Cardiac muscle cell (in vitro differentiated cells and primary cell): Measurements from ENCODE around the gene OR52E6. TPM values are rescaled to one million over a fixed set of nuclear protein-coding genes. Genes with fewer than 3 reads are reported as not detected.

Source experiments
- DNase-seq, 2 donors: peaks; one replicate each; pipeline versions ENCODE4 v3.0.0 to v3.0.0-alpha.2; 2010 to 2017; ENCODE audit warnings: low read depth in 1 of 2, low spot score in 1 of 2
- H3K27ac ChIP-seq: fragments of 200-600 bp; sonication (generic); 2 replicates; pipeline ENCODE4 v1.5.1; 2016
- H3K27me3 ChIP-seq: fragments of 200-600 bp; sonication (generic); 2 replicates; pipeline ENCODE4 v1.6.0; 2016; ENCODE audit warnings: control low read depth
- H3K36me3 ChIP-seq: fragments of 200-600 bp; sonication (generic); 2 replicates; pipeline ENCODE4 v1.5.1; 2016; ENCODE audit warnings: control low read depth
- H3K4me1 ChIP-seq: fragments of 200-600 bp; sonication (generic); 2 replicates; pipeline ENCODE4 v1.8.1; 2017; ENCODE audit warnings: low read depth, mild to moderate bottlenecking, mixed run types
- H3K4me3 ChIP-seq: fragments of 200-600 bp; sonication (generic); 2 replicates; pipeline ENCODE4 v1.5.1; 2016; ENCODE audit warnings: mild to moderate bottlenecking
- H3K9me3 ChIP-seq: fragments of 200-600 bp; sonication (generic); 2 replicates; pipeline ENCODE4 v1.5.1; 2017; ENCODE audit warnings: low read depth, mild to moderate bottlenecking, control low read depth
- CTCF ChIP-seq: IDR thresholded peaks from 2 replicates; pipeline ENCODE4 v1.5.1; 2012; ENCODE audit warnings: low read depth, mild to moderate bottlenecking, low read length
- polyA plus RNA-seq: library from polyadenylated mRNA; unstranded; fragments of >200 nt; fragmentation: Nextera tagmentation; extraction: Ambion mirVana; gene quantifications from 2 replicates; pipeline ENCODE4 v1.2.1, GENCODE V29; 2016
- total RNA-seq: library from RNA; depleted of rRNA; stranded (reverse); fragments of >200 nt; gene quantifications from 2 replicates; pipeline ENCODE4 v1.2.3, GENCODE V29; 2016

The OR52E6 gene
- total and polyA plus RNA-seq, 2 experiments from 2014 or later = not detected

- Histone ChIP-seq H3K27me3 (no peaks in the 10 kb centered on the region), H3K9me3 (no peaks in the 10 kb centered on the region), H3K4me1 (no peaks in the 10 kb centered on the region), H3K27ac (no peak overlapping the region), H3K36me3 (no peaks in the 10 kb centered on the region), H3K4me3 (no peak overlapping the region)
- no peak for DNase-seq
- TF ChIP-seq CTCF = no peak
Measured at GRCh38 chr11:5847711-5848110, 6.0 kb upstream of the OR52E6 start.

GRCh38 chr11:5846701-5847100 lies 5.0 kb upstream of the OR52E6 start:
- Histone ChIP-seq H3K4me3 (no peak overlapping the region), H3K36me3 (no peaks in the 10 kb centered on the region), H3K27ac (no peak overlapping the region), H3K27me3 (no peaks in the 10 kb centered on the region), H3K9me3 (no peaks in the 10 kb centered on the region), H3K4me1 (no peaks in the 10 kb centered on the region)
- TF ChIP-seq CTCF = no peak
- DNase-seq = no peak

GRCh38 chr11:5837695-5838094 lies 4.0 kb downstream of the OR52E6 start:
- no peak for TF ChIP-seq CTCF
- DNase-seq = no peak
- Histone ChIP-seq H3K4me1 (peaks cover 4% of the 10 kb centered on the region), H3K9me3 (no peaks in the 10 kb centered on the region), H3K36me3 (no peaks in the 10 kb centered on the region), H3K27ac (no peak overlapping the region), H3K27me3 (no peaks in the 10 kb centered on the region), H3K4me3 (no peak overlapping the region)

GRCh38 chr11:5833446-5833845 lies 8.3 kb downstream of the OR52E6 start:
- peaks cover 4% of the 10 kb centered on the region for H3K4me1 ChIP-seq
- H3K36me3 ChIP-seq = no peaks in the 10 kb centered on the region
- no peak overlapping the region for H3K4me3 ChIP-seq
- no peak for TF ChIP-seq CTCF
- no peak overlapping the region for H3K27ac ChIP-seq
- no peaks in the 10 kb centered on the region for H3K27me3 ChIP-seq
- H3K9me3 ChIP-seq = no peaks in the 10 kb centered on the region
- DNase-seq = no peak

GRCh38 chr11:5831196-5831829 lies 10.4 kb downstream of the OR52E6 start:
- no peak overlapping the region for H3K27ac ChIP-seq
- no peaks in the 10 kb centered on the region for H3K9me3 ChIP-seq
- no peaks in the 10 kb centered on the region for H3K27me3 ChIP-seq
- TF ChIP-seq CTCF = no peak
- H3K4me1 ChIP-seq = no peaks in the 10 kb centered on the region
- no peak for DNase-seq
- no peaks in the 10 kb centered on the region for H3K36me3 ChIP-seq
- no peak overlapping the region for H3K4me3 ChIP-seq
